ENCODE measurements around the gene IQGAP2.
A peak's percentile ranks its signal among the peaks of the same experiment; 100 is the strongest.

The IQGAP2 gene

GRCh38 chr5:76474377-76474776 lies 71.3 kb downstream of the IQGAP2 start:
- H3K36me3 Mint-ChIP-seq = no peaks in the 10 kb centered on the region
- H3K9me3 Mint-ChIP-seq = no peaks in the 10 kb centered on the region
- DNase-seq (ENCODE audit: low spot score in 2 of 2) = no peak
- peaks cover 11% of the 10 kb centered on the region for H3K4me1 Mint-ChIP-seq
- H3K27me3 Mint-ChIP-seq = no peaks in the 10 kb centered on the region
- no peak overlapping the region for H3K4me3 Mint-ChIP-seq
- no peak for ATAC-seq (ENCODE audit: low read depth)
- H3K27ac Mint-ChIP-seq = no peak overlapping the region

DNA sequence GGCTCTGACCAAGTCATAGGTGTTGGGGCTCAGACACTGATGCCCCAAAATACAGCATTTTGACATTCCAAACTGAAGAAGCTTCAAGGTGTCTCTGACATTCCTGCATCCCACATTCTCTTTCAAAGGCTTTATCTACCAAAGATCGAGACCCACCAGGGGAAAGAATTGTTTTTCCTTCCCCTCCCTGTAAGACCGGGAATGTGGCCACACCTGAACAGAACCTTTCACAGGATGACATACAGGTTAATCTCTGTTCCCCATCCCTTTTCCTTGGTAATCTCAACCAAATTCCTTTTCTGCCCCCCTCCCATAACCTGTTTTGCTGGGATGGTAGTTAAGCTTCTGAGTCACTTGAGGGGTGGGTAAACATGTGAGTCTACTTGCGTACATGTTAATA lies 72.3 kb downstream of the IQGAP2 start:
- no peak for DNase-seq (ENCODE audit: low spot score in 2 of 2)
- H3K4me1 Mint-ChIP-seq = peaks cover 11% of the 10 kb centered on the region
- H3K27me3 Mint-ChIP-seq = no peaks in the 10 kb centered on the region
- no peak overlapping the region for H3K4me3 Mint-ChIP-seq
- no peak for ATAC-seq (ENCODE audit: low read depth)
- H3K9me3 Mint-ChIP-seq = no peaks in the 10 kb centered on the region
- H3K27ac Mint-ChIP-seq = peak overlapping the region; percentile 24
- H3K36me3 Mint-ChIP-seq = no peaks in the 10 kb centered on the region

DNA sequence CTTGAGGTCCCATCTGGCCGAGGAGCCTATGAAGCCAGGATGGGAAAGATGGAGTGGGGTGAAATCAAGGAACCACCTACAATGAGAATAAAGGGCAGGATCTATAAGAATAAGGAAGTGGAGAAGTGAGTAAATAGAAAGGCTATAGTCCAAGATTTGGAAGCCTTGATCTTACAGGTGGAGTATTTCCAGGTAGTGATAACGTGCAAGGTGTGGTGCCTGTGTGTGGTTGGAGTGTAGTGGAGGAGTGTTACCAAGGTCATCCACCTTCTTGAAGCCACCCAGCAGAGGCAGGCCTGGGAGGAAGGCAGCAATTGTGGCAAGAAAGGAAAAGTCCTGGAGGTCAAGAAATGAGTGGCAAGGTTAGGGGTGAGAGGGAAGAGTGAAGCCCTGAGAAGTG lies 72.9 kb downstream of the IQGAP2 start:
- Mint-ChIP-seq H3K27me3 (no peaks in the 10 kb centered on the region), H3K27ac (peak overlapping the region; percentile 24), H3K36me3 (no peaks in the 10 kb centered on the region), H3K9me3 (no peaks in the 10 kb centered on the region), H3K4me3 (no peak overlapping the region), H3K4me1 (peaks cover 11% of the 10 kb centered on the region)
- ATAC-seq (ENCODE audit: low read depth) (no peak), DNase-seq (ENCODE audit: low spot score in 2 of 2) (no peak)

GRCh38 chr5:76476474-76477038 lies 73.5 kb downstream of the IQGAP2 start:
- no peaks in the 10 kb centered on the region for H3K27me3 Mint-ChIP-seq
- no peaks in the 10 kb centered on the region for H3K36me3 Mint-ChIP-seq
- no peak overlapping the region for H3K27ac Mint-ChIP-seq
- H3K9me3 Mint-ChIP-seq = no peaks in the 10 kb centered on the region
- no peak overlapping the region for H3K4me3 Mint-ChIP-seq
- no peak for DNase-seq (ENCODE audit: low spot score in 2 of 2)
- ATAC-seq (ENCODE audit: low read depth) = no peak
- H3K4me1 Mint-ChIP-seq = peaks cover 11% of the 10 kb centered on the region

DNA sequence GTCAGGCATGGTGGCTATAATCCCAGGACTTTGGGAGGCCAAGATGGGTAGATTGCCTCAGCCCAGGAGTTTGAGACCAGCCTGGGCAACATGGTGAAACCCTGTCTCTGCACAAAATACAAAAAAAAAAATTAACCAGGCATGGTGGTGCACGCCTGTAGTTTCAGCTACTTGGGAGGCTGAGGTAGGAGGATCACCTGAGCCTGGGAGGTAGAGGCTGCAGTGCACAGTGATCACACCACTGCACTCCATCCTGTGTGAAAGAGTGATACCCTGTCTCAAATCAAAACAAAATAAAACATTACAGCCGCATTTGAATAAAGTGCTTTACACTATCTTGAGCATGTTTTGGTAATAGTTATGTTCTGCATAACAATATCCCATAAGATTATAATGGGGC lies 74.0 kb downstream of the IQGAP2 start:
- H3K27ac Mint-ChIP-seq = no peak overlapping the region
- DNase-seq (ENCODE audit: low spot score in 2 of 2) = no peak
- no peak overlapping the region for H3K4me3 Mint-ChIP-seq
- no peaks in the 10 kb centered on the region for H3K36me3 Mint-ChIP-seq
- no peak for ATAC-seq (ENCODE audit: low read depth)
- no peaks in the 10 kb centered on the region for H3K9me3 Mint-ChIP-seq
- no peaks in the 10 kb centered on the region for H3K27me3 Mint-ChIP-seq
- H3K4me1 Mint-ChIP-seq = peaks cover 11% of the 10 kb centered on the region

- DNase-seq (ENCODE audit: low spot score in 2 of 2) = no peak
- Mint-ChIP-seq H3K27me3 (no peaks in the 10 kb centered on the region), H3K9me3 (no peaks in the 10 kb centered on the region), H3K4me1 (peaks cover 11% of the 10 kb centered on the region), H3K4me3 (no peak overlapping the region), H3K36me3 (no peaks in the 10 kb centered on the region), H3K27ac (no peak overlapping the region)
- no peak for ATAC-seq (ENCODE audit: low read depth)
Observed at GRCh38 chr5:76477571-76477970, 74.5 kb downstream of the IQGAP2 start.

GRCh38 chr5:76479281-76479680 lies 76.2 kb downstream of the IQGAP2 start:
- no peak overlapping the region for H3K4me3 Mint-ChIP-seq
- no peaks in the 10 kb centered on the region for H3K36me3 Mint-ChIP-seq
- no peaks in the 10 kb centered on the region for H3K27me3 Mint-ChIP-seq
- DNase-seq (ENCODE audit: low spot score in 2 of 2) (no peak), ATAC-seq (ENCODE audit: low read depth) (no peak)
- H3K4me1 Mint-ChIP-seq = no peaks in the 10 kb centered on the region
- H3K27ac Mint-ChIP-seq = no peak overlapping the region
- H3K9me3 Mint-ChIP-seq = no peaks in the 10 kb centered on the region

DNA sequence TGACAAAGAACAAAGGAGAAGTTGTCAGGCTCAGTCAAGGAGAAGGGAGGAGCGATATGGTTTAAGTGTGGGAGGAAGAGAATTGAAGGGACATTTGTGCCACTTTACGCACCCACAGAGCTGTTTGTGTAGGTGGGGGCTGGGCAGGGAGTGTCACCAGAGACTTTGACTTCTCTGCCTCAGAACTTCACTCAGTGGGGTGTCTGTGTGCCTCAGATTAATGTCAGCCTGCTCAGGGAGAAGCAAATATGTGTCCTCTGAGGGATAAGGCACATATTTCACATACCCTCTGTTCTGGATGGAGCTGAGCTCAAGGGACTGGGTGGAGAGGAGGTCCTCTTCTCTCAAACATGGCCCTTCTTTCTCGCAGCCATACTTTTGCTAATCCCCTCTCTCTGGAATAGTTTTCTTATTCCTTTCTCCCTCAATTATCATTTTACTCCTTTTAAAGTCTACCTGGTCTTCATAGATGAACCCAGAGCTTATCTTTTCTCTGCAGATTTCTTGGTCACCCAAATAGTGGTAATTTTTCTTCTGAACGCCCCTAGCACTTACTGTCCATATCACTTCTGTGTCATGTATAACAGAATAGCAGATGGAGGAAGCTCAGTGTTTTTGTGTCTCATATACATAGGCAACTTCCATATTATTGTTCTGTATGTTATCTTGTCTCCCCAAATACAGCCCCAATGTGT lies 77.0 kb downstream of the IQGAP2 start:
- DNase-seq (ENCODE audit: low spot score in 2 of 2) (no peak), ATAC-seq (ENCODE audit: low read depth) (no peak)
- Mint-ChIP-seq H3K4me3 (no peak overlapping the region), H3K27me3 (no peaks in the 10 kb centered on the region), H3K4me1 (no peaks in the 10 kb centered on the region), H3K27ac (no peak overlapping the region), H3K9me3 (no peaks in the 10 kb centered on the region), H3K36me3 (no peaks in the 10 kb centered on the region)

- no peaks in the 10 kb centered on the region for H3K9me3 Mint-ChIP-seq
- H3K4me3 Mint-ChIP-seq = no peak overlapping the region
- H3K27ac Mint-ChIP-seq = no peak overlapping the region
- no peak for ATAC-seq (ENCODE audit: low read depth)
- no peaks in the 10 kb centered on the region for H3K4me1 Mint-ChIP-seq
- no peaks in the 10 kb centered on the region for H3K27me3 Mint-ChIP-seq
- no peaks in the 10 kb centered on the region for H3K36me3 Mint-ChIP-seq
- no peak for DNase-seq (ENCODE audit: low spot score in 2 of 2)
Observed at GRCh38 chr5:76482984-76483383, 79.9 kb downstream of the IQGAP2 start.

DNA sequence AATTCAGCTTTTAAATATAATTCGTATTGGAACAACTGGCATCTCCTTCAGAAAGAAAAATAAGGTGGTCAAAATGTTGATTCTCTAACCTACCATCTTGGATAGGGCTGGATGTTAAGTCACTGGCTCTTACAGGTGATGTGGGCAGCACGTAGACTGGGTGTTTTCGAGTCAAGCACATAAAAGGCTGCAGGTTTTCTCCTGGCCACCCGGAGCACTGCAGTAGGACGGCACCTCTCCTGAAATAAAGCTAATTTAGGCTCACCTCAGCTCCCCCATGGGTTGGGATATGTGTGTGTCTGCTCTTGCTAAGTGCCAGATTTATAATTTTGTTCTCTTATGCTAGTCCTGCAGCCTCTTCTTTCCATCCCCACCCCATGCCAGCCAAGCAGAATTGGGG lies 80.3 kb downstream of the IQGAP2 start:
- Mint-ChIP-seq H3K4me3 (no peak overlapping the region), H3K4me1 (no peaks in the 10 kb centered on the region), H3K9me3 (no peaks in the 10 kb centered on the region), H3K27me3 (no peaks in the 10 kb centered on the region), H3K27ac (no peak overlapping the region), H3K36me3 (no peaks in the 10 kb centered on the region)
- no peak for ATAC-seq (ENCODE audit: low read depth)
- DNase-seq (ENCODE audit: low spot score in 2 of 2) = no peak

DNA sequence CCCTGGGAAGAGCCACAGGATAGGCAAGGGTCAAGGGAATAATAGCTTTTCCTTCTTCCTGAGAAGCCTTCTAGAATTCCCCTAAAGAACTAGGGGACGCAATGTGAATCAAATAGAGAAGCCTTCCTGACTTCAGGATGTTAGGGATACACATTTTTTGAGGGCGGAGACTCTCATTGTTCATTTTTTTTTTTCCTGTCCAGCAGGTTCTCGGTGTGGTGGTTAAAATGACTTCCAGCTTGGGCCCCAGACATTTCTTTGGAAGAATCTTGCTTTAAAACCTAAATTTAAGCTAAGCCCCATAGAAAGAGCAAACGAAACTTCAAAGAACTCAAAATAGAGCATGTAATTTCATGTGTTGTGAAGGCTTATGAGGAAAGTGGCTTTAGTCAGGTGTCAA lies 80.8 kb downstream of the IQGAP2 start:
- Mint-ChIP-seq H3K27ac (no peak overlapping the region), H3K4me3 (no peak overlapping the region), H3K27me3 (no peaks in the 10 kb centered on the region), H3K9me3 (no peaks in the 10 kb centered on the region), H3K4me1 (no peaks in the 10 kb centered on the region), H3K36me3 (no peaks in the 10 kb centered on the region)
- DNase-seq (ENCODE audit: low spot score in 2 of 2) = no peak
- ATAC-seq (ENCODE audit: low read depth) = no peak

GRCh38 chr5:76485511-76485910 lies 82.4 kb downstream of the IQGAP2 start:
- no peaks in the 10 kb centered on the region for H3K4me1 Mint-ChIP-seq
- no peak for ATAC-seq (ENCODE audit: low read depth)

GRCh38 chr5:76487386-76487785 lies 84.3 kb downstream of the IQGAP2 start:
- ATAC-seq (ENCODE audit: low read depth) (no peak), DNase-seq (ENCODE audit: low spot score in 2 of 2) (no peak)
- Mint-ChIP-seq H3K9me3 (no peaks in the 10 kb centered on the region), H3K36me3 (no peaks in the 10 kb centered on the region), H3K27me3 (peaks cover 2% of the 10 kb centered on the region), H3K4me1 (no peaks in the 10 kb centered on the region), H3K27ac (no peak overlapping the region), H3K4me3 (no peak overlapping the region)

More at GRCh38 chr5:76485511-76485910, 82.4 kb downstream of the IQGAP2 start:
- no peak overlapping the region for H3K4me3 Mint-ChIP-seq
- H3K27me3 Mint-ChIP-seq = peaks cover 2% of the 10 kb centered on the region
- no peak overlapping the region for H3K27ac Mint-ChIP-seq
- H3K9me3 Mint-ChIP-seq = no peaks in the 10 kb centered on the region
- no peaks in the 10 kb centered on the region for H3K36me3 Mint-ChIP-seq
- no peak for DNase-seq (ENCODE audit: low spot score in 2 of 2)

DNA sequence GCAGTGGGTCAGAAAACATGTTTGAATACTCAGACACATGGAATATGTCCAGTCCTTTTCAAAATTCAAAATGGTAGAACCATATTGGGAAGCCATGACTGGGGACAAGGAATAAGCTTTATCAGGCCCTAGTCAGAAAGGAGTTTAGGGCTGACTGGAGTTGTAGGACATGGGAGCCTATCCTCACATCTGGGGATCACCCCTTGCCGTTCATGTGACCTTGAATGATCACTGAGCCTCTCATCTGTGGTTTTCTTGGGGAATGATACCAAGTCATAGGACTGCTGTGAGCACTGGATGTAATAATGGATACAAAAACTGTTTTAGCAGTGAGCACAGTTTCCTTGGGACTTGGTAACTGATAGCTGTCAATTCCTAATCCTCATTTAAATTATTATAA lies 84.7 kb downstream of the IQGAP2 start:
- no peaks in the 10 kb centered on the region for H3K36me3 Mint-ChIP-seq
- DNase-seq (ENCODE audit: low spot score in 2 of 2) (no peak), ATAC-seq (ENCODE audit: low read depth) (no peak)
- H3K27me3 Mint-ChIP-seq = peaks cover 2% of the 10 kb centered on the region
- H3K27ac Mint-ChIP-seq = no peak overlapping the region
- no peak overlapping the region for H3K4me3 Mint-ChIP-seq
- H3K4me1 Mint-ChIP-seq = no peaks in the 10 kb centered on the region
- H3K9me3 Mint-ChIP-seq = no peaks in the 10 kb centered on the region

DNA sequence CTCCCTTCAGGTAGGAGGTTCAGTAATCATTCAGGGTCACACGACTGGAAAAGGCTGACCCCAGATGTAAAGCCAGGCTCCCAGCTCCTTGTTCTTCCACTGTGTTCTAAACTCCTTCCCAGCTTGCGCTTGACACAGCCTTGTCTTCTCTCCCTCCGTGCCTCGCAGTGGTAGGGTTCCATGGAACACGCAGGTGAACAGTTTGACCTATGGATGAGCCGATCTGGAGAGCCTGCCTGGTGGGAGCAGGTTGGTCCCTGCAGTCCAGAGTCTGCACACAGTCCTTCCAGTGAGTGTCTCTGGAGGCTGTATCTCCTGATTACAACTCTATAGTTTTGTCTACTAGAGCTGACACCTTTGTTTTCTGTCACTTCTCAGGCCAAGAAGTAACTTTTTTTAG lies 85.9 kb downstream of the IQGAP2 start:
- no peak overlapping the region for H3K4me3 Mint-ChIP-seq
- peaks cover 2% of the 10 kb centered on the region for H3K27me3 Mint-ChIP-seq
- H3K27ac Mint-ChIP-seq = no peak overlapping the region
- no peaks in the 10 kb centered on the region for H3K36me3 Mint-ChIP-seq
- DNase-seq (ENCODE audit: low spot score in 2 of 2) = no peak
- no peaks in the 10 kb centered on the region for H3K4me1 Mint-ChIP-seq
- no peaks in the 10 kb centered on the region for H3K9me3 Mint-ChIP-seq
- ATAC-seq (ENCODE audit: low read depth) = no peak
